PFSK-1 (cell line): ENCODE measurements around the gene SRGAP3.

Experiments
- FOXP2 ChIP-seq: optimal IDR thresholded peaks from 2 replicates; pipeline ENCODE3; 2011; ENCODE audit warnings: borderline replicate concordance, control low read depth, inconsistent platforms; ENCODE audit not compliant: insufficient read depth; ENCODE audit errors: extremely low read length, extremely low read depth
- POLR2AphosphoS5 ChIP-seq: IDR thresholded peaks from 2 replicates; pipeline ENCODE4 v1.6.1; 2012; ENCODE audit warnings: low read depth, mild to moderate bottlenecking, control low read depth, low read length, moderate library complexity
- TAF1 ChIP-seq: IDR thresholded peaks from 2 replicates; pipeline ENCODE4 v1.6.1; 2012; ENCODE audit warnings: low read length, control low read depth, borderline replicate concordance; ENCODE audit not compliant: insufficient read depth
- TF ChIP-seq, protein P1 (sequence below), 2 experiments: IDR thresholded peaks; 2 replicates each; pipeline versions ENCODE4 v1.6.1 to v1.8.0; 2011 to 2012; ENCODE audit warnings: low read depth in 2 of 2, low read length in 2 of 2, control low read depth in 1 of 2, inconsistent platforms in 1 of 2, mild to moderate bottlenecking in 1 of 2, moderate library complexity in 1 of 2; ENCODE audit not compliant: insufficient read depth in 1 of 2

GRCh38 chr3:9172851-9173321, 76.6 kb downstream of the SRGAP3 start:
- TF ChIP-seq TAF1 (no peak), FOXP2 (peak; percentile 76), POLR2AphosphoS5 (no peak)
- TF ChIP-seq, protein P1, sequence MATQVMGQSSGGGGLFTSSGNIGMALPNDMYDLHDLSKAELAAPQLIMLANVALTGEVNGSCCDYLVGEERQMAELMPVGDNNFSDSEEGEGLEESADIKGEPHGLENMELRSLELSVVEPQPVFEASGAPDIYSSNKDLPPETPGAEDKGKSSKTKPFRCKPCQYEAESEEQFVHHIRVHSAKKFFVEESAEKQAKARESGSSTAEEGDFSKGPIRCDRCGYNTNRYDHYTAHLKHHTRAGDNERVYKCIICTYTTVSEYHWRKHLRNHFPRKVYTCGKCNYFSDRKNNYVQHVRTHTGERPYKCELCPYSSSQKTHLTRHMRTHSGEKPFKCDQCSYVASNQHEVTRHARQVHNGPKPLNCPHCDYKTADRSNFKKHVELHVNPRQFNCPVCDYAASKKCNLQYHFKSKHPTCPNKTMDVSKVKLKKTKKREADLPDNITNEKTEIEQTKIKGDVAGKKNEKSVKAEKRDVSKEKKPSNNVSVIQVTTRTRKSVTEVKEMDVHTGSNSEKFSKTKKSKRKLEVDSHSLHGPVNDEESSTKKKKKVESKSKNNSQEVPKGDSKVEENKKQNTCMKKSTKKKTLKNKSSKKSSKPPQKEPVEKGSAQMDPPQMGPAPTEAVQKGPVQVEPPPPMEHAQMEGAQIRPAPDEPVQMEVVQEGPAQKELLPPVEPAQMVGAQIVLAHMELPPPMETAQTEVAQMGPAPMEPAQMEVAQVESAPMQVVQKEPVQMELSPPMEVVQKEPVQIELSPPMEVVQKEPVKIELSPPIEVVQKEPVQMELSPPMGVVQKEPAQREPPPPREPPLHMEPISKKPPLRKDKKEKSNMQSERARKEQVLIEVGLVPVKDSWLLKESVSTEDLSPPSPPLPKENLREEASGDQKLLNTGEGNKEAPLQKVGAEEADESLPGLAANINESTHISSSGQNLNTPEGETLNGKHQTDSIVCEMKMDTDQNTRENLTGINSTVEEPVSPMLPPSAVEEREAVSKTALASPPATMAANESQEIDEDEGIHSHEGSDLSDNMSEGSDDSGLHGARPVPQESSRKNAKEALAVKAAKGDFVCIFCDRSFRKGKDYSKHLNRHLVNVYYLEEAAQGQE (IDR thresholded peaks at IDR 0.05; ENCODE audit: insufficient read depth in 1 of 2, low read depth in 2 of 2, low read length in 2 of 2), result no peak
